K562 (cell line): ENCODE measurements around the gene RDH14. TPM values are rescaled to one million over a fixed set of nuclear protein-coding genes. Genes with fewer than 3 reads are reported as not detected.

Experiments
- ATF7 ChIP-seq: fragments of 450-650 bp; IDR thresholded peaks from 2 replicates; pipeline ENCODE4 v1.7.1; 2014; ENCODE audit warnings: mild to moderate bottlenecking, moderate library complexity
- BRCA1 ChIP-seq, 2 experiments: fragments of 450-650 bp in 1 of 2; sonication (generic) in 1 of 2; formaldehyde crosslinking in 1 of 2; IDR thresholded peaks; 2 replicates each; pipeline versions ENCODE4 v1.5.0 to v1.6.1; 2017 to 2020; ENCODE audit warnings: mild to moderate bottlenecking in 1 of 2, missing genetic modification reagents in 1 of 2
- CBFB ChIP-seq: sonication (generic); formaldehyde crosslinking; IDR thresholded peaks from 2 replicates; pipeline ENCODE4 v1.4.0; 2020; ENCODE audit warnings: mild to moderate bottlenecking, missing genetic modification reagents
- DNMT1 ChIP-seq: fragments of 450-650 bp; IDR thresholded peaks from 2 replicates; pipeline ENCODE4 v1.6.1; 2016; ENCODE audit warnings: antibody characterized with exemption, mild to moderate bottlenecking
- DPF2 ChIP-seq: fragments of 450-650 bp; IDR thresholded peaks from 2 replicates; pipeline ENCODE4 v1.6.1; 2016
- HMG20B ChIP-seq: fragments of 250-450 bp; sonication (Bioruptor Pico); IDR thresholded peaks from 2 replicates; pipeline ENCODE4 v1.5.0; 2021; ENCODE audit warnings: mild to moderate bottlenecking
- JUND ChIP-seq, 2 experiments: IDR thresholded peaks; 2 replicates in 1 of 2; 3 replicates in 1 of 2; pipeline ENCODE4 v1.6.1; 2011; ENCODE audit warnings: borderline replicate concordance in 2 of 2, low read depth in 2 of 2, low read length in 2 of 2, improper control_type of control experiment in 1 of 2, missing biosample characterization in 1 of 2, missing genetic modification characterization in 1 of 2, missing genetic modification reagents in 1 of 2
- MAFF ChIP-seq: IDR thresholded peaks from 2 replicates; pipeline ENCODE4 v1.6.1; 2012; ENCODE audit warnings: low read length, improper control_type of control experiment
- MAFG ChIP-seq: fragments of 450-650 bp; conservative IDR thresholded peaks from 2 replicates; pipeline ENCODE4 v1.6.1; 2016; ENCODE audit warnings: missing genetic modification characterization, missing compliant biosample characterization
- MED1 ChIP-seq: sonication (generic); formaldehyde crosslinking; IDR thresholded peaks from 2 replicates; pipeline ENCODE4 v1.8.1; 2023; ENCODE audit warnings: missing genetic modification reagents, borderline replicate concordance
- MIER1 ChIP-seq: fragments of 450-650 bp; IDR thresholded peaks from 2 replicates; pipeline ENCODE4 v1.6.1; 2016; ENCODE audit warnings: antibody characterized with exemption, mild to moderate bottlenecking, low read depth
- NFE2 ChIP-seq: IDR thresholded peaks from 2 replicates; pipeline ENCODE4 v1.6.1; 2014; ENCODE audit warnings: antibody characterized with exemption, low read depth
- NFIC ChIP-seq: fragments of 450-650 bp; IDR thresholded peaks from 2 replicates; pipeline ENCODE4 v1.6.1; 2017; ENCODE audit warnings: mild to moderate bottlenecking, inconsistent platforms
- SMARCC2 ChIP-seq: fragments of 450-650 bp; IDR thresholded peaks from 2 replicates; pipeline ENCODE4 v1.6.1; 2017; ENCODE audit warnings: antibody characterized with exemption, moderate library complexity, mild to moderate bottlenecking, low read depth
- SMARCE1 ChIP-seq: fragments of 450-650 bp; IDR thresholded peaks from 2 replicates; pipeline ENCODE4 v1.7.1; 2016; ENCODE audit warnings: mild to moderate bottlenecking
- SMC3 ChIP-seq: conservative IDR thresholded peaks from 2 replicates; pipeline ENCODE4 v1.6.1; 2011; ENCODE audit warnings: low read depth, low read length, improper control_type of control experiment; ENCODE audit not compliant: insufficient read depth
- SRF ChIP-seq, 2 experiments: fragments of 250-450, 450-650 bp in 1 of 2; sonication (Bioruptor Pico) in 1 of 2; sonication (generic) in 1 of 2; formaldehyde crosslinking; IDR thresholded peaks; 2 replicates each; pipeline versions ENCODE4 v1.5.0 to v1.5.1; 2020 to 2022; ENCODE audit warnings: mild to moderate bottlenecking in 1 of 2, missing genetic modification reagents in 1 of 2
- TAL1 ChIP-seq: fragments of 450-650 bp; IDR thresholded peaks from 2 replicates; pipeline ENCODE4 v1.6.1; 2016; ENCODE audit warnings: mild to moderate bottlenecking
- TCF3 ChIP-seq: sonication (generic); formaldehyde crosslinking; IDR thresholded peaks from 2 replicates; pipeline ENCODE4 v1.4.0; 2020; ENCODE audit warnings: mild to moderate bottlenecking, missing genetic modification reagents
- TEAD4 ChIP-seq, 2 experiments: sonication (generic) in 1 of 2; formaldehyde crosslinking in 1 of 2; IDR thresholded peaks; 2 replicates each; pipeline versions ENCODE4 v1.6.1 to v1.8.0; 2012 to 2022; ENCODE audit warnings: borderline replicate concordance in 1 of 2, inconsistent platforms in 1 of 2, low read length in 1 of 2, mild to moderate bottlenecking in 1 of 2, missing genetic modification reagents in 1 of 2
- ZC3H4 ChIP-seq: sonication (generic); formaldehyde crosslinking; IDR thresholded peaks from 2 replicates; pipeline ENCODE4 v1.9.0; 2021; ENCODE audit warnings: missing genetic modification reagents, borderline replicate concordance
- ZEB2 ChIP-seq: fragments of 450-650 bp; IDR thresholded peaks from 2 replicates; pipeline ENCODE4 v1.6.1; 2016
- ZZZ3 ChIP-seq: fragments of 450-650 bp; IDR thresholded peaks from 2 replicates; pipeline ENCODE4 v1.6.1; 2016; ENCODE audit warnings: antibody characterized with exemption, mild to moderate bottlenecking, moderate library complexity
- polyA plus RNA-seq, 8 experiments: library from polyadenylated mRNA; depleted of rRNA in 4 of 8; stranded (reverse) in 5 of 8; unstranded in 3 of 8; fragments of >200 nt; fragmentation: Nextera tagmentation in 2 of 8; fragmentation: Illumina TruSeq in 1 of 8; extraction: Ambion mirVana in 2 of 8; extraction: Trizol in 1 of 8; gene quantifications; 2 replicates each; pipeline versions ENCODE4 v1.2.1 to v1.2.3, GENCODE V29; 2011 to 2014; ENCODE audit warnings: inconsistent platforms in 1 of 8, missing spikeins in 1 of 8
- total RNA-seq, 7 experiments: library from RNA; depleted of rRNA in 6 of 7; stranded (reverse); fragments of >200 nt in 6 of 7; fragmentation: Illumina TruSeq in 2 of 7; extraction: Trizol in 2 of 7; gene quantifications; 2 replicates each; pipeline versions ENCODE4 v1.2.1 to v1.2.3, GENCODE V29; 2011 to 2021; ENCODE audit warnings: low replicate concordance in 1 of 7
- TF ChIP-seq, protein P1 (sequence below): fragments of 250-450 bp; sonication (Bioruptor Pico); IDR thresholded peaks from 2 replicates; pipeline ENCODE4 v1.4.0; 2020; ENCODE audit warnings: mild to moderate bottlenecking, moderate library complexity
- TF ChIP-seq, protein P2 (sequence below), 2 experiments: fragments of 450-650 bp in 1 of 2; IDR thresholded peaks; 2 replicates each; pipeline ENCODE4 v1.6.1; 2011 to 2017; ENCODE audit warnings: low read depth in 2 of 2, antibody characterized with exemption in 1 of 2, borderline replicate concordance in 1 of 2, low read length in 1 of 2, mild to moderate bottlenecking in 1 of 2, mixed read lengths in 1 of 2; ENCODE audit not compliant: control insufficient read depth in 1 of 2
- TF ChIP-seq, protein P3 (sequence below): IDR thresholded peaks from 2 replicates; pipeline ENCODE4 v1.6.1; 2011; ENCODE audit not compliant: insufficient read length; ENCODE audit errors: extremely low read depth

RDH14 gene
- total and polyA plus RNA-seq, 9 of the 15 experiments (the other 6 are each of a cell fraction or from before 2014, with no cell fraction given), result 6.7 to 26.2 (median 20.9) TPM

DNA sequence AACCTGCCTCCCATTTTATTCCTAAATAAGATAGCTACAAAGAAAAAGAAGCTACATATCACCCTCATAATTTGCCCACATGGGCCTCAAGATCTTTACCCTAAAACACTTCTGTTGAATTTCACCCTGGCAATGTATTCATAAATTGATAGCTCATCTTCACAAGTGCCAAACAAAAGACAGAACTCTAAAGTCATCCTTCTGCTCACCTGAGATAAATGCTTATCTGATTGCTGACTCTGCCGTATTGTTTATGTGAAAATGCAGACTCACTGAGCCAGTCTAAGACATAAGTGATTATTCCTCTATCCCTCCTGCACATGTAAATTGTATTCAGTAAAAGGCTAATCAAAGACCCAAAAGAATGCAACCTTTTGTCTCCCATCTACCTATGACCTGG, 2.0 kb downstream of the RDH14 start (continued):
- TF ChIP-seq, protein P1, sequence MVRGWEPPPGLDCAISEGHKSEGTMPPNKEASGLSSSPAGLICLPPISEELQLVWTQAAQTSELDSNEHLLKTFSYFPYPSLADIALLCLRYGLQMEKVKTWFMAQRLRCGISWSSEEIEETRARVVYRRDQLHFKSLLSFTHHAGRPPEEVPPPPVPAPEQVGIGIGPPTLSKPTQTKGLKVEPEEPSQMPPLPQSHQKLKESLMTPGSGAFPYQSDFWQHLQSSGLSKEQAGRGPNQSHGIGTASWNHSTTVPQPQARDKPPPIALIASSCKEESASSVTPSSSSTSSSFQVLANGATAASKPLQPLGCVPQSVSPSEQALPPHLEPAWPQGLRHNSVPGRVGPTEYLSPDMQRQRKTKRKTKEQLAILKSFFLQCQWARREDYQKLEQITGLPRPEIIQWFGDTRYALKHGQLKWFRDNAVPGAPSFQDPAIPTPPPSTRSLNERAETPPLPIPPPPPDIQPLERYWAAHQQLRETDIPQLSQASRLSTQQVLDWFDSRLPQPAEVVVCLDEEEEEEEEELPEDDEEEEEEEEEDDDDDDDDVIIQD (CRISPR knock-in tag), result no peak
- peak; percentile 90 for TF ChIP-seq NFE2
- TF ChIP-seq NFIC, result peak; percentile 26; the same call in 1 of the 2 replicates
- TF ChIP-seq TCF3 (CRISPR knock-in tag), result peak; percentile 74
- TF ChIP-seq SMARCC2, result 0 out of 2 replicates have a peak, but pooled peaks have one; percentile 48
- TF ChIP-seq ZC3H4 (CRISPR knock-in tag), result no peak
- no peak for TF ChIP-seq ZZZ3
- TF ChIP-seq, protein P2, sequence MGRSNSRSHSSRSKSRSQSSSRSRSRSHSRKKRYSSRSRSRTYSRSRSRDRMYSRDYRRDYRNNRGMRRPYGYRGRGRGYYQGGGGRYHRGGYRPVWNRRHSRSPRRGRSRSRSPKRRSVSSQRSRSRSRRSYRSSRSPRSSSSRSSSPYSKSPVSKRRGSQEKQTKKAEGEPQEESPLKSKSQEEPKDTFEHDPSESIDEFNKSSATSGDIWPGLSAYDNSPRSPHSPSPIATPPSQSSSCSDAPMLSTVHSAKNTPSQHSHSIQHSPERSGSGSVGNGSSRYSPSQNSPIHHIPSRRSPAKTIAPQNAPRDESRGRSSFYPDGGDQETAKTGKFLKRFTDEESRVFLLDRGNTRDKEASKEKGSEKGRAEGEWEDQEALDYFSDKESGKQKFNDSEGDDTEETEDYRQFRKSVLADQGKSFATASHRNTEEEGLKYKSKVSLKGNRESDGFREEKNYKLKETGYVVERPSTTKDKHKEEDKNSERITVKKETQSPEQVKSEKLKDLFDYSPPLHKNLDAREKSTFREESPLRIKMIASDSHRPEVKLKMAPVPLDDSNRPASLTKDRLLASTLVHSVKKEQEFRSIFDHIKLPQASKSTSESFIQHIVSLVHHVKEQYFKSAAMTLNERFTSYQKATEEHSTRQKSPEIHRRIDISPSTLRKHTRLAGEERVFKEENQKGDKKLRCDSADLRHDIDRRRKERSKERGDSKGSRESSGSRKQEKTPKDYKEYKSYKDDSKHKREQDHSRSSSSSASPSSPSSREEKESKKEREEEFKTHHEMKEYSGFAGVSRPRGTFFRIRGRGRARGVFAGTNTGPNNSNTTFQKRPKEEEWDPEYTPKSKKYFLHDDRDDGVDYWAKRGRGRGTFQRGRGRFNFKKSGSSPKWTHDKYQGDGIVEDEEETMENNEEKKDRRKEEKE (IDR thresholded peaks at IDR 0.05; ENCODE audit: borderline replicate concordance in 1 of 2, control insufficient read depth in 1 of 2, low read depth in 2 of 2, low read length in 1 of 2), result no peak
- no peak for TF ChIP-seq ATF7
- TF ChIP-seq TAL1, result peak; percentile 74
- TF ChIP-seq MIER1, result no peak
- no peak for TF ChIP-seq HMG20B (CRISPR knock-in tag)
- no peak for TF ChIP-seq MED1
- no peak for TF ChIP-seq BRCA1 (IDR thresholded peaks at IDR 0.05)
- TF ChIP-seq BRCA1 (CRISPR knock-in tag; IDR thresholded peaks at IDR 0.05), result no peak
- TF ChIP-seq SMC3, result no peak
- peak; percentile 91 for TF ChIP-seq DPF2
- TF ChIP-seq MAFF, result peak; percentile 77
- no peak for TF ChIP-seq SRF (CRISPR knock-in tag; IDR thresholded peaks at IDR 0.05)
- TF ChIP-seq DNMT1, result no peak
- TF ChIP-seq TEAD4 (IDR thresholded peaks at IDR 0.05; ENCODE audit: low read length), result peak; percentile 64
- no peak for TF ChIP-seq TEAD4 (CRISPR knock-in tag; IDR thresholded peaks at IDR 0.05; ENCODE audit: borderline replicate concordance)
- peak; percentile 11; the same call in 1 of the 2 replicates for TF ChIP-seq JUND (IDR thresholded peaks at IDR 0.05; ENCODE audit: borderline replicate concordance, low read depth, low read length)
- TF ChIP-seq JUND (tag; IDR thresholded peaks at IDR 0.05; ENCODE audit: borderline replicate concordance, low read depth, low read length), result no peak; the same call in 2 of the 3 replicates
- no peak for TF ChIP-seq CBFB
- peak; percentile 93 for TF ChIP-seq MAFG (tag)
- TF ChIP-seq SMARCE1, result peak; percentile 80
- TF ChIP-seq, protein P3, sequence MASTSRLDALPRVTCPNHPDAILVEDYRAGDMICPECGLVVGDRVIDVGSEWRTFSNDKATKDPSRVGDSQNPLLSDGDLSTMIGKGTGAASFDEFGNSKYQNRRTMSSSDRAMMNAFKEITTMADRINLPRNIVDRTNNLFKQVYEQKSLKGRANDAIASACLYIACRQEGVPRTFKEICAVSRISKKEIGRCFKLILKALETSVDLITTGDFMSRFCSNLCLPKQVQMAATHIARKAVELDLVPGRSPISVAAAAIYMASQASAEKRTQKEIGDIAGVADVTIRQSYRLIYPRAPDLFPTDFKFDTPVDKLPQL, result no peak
- TF ChIP-seq ZEB2, result peak; percentile 96
